Measurements from ENCODE around the gene SOAT2.

SOAT2 gene

DNA sequence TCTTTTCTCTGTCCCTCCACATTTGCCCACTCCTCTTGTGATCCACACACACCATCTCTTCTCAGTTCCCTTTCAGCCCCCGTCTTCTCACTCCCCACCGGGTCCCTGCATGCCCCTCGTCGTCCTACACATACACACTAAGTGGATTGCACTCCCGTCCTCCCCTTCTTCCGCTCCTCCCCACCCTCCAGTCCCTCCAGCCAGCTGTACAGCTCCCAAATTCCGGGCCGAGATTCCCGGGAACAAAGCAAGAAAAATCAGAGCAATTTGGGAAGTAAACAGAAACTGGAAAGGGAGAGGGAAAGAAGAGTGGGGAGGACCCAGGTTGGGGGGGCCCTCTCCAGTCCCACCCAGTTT lies 6.1 kb upstream of the SOAT2 start:
- peak; percentile 40 for DNase-seq (ENCODE audit: low read depth)
- TF ChIP-seq, protein P1, sequence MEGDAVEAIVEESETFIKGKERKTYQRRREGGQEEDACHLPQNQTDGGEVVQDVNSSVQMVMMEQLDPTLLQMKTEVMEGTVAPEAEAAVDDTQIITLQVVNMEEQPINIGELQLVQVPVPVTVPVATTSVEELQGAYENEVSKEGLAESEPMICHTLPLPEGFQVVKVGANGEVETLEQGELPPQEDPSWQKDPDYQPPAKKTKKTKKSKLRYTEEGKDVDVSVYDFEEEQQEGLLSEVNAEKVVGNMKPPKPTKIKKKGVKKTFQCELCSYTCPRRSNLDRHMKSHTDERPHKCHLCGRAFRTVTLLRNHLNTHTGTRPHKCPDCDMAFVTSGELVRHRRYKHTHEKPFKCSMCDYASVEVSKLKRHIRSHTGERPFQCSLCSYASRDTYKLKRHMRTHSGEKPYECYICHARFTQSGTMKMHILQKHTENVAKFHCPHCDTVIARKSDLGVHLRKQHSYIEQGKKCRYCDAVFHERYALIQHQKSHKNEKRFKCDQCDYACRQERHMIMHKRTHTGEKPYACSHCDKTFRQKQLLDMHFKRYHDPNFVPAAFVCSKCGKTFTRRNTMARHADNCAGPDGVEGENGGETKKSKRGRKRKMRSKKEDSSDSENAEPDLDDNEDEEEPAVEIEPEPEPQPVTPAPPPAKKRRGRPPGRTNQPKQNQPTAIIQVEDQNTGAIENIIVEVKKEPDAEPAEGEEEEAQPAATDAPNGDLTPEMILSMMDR (conservative IDR thresholded peaks at IDR 0.05; ENCODE audit: low read length): no peak
- H3K4me3 ChIP-seq (ENCODE audit: low read length): peak overlapping the region; percentile 64

DNA sequence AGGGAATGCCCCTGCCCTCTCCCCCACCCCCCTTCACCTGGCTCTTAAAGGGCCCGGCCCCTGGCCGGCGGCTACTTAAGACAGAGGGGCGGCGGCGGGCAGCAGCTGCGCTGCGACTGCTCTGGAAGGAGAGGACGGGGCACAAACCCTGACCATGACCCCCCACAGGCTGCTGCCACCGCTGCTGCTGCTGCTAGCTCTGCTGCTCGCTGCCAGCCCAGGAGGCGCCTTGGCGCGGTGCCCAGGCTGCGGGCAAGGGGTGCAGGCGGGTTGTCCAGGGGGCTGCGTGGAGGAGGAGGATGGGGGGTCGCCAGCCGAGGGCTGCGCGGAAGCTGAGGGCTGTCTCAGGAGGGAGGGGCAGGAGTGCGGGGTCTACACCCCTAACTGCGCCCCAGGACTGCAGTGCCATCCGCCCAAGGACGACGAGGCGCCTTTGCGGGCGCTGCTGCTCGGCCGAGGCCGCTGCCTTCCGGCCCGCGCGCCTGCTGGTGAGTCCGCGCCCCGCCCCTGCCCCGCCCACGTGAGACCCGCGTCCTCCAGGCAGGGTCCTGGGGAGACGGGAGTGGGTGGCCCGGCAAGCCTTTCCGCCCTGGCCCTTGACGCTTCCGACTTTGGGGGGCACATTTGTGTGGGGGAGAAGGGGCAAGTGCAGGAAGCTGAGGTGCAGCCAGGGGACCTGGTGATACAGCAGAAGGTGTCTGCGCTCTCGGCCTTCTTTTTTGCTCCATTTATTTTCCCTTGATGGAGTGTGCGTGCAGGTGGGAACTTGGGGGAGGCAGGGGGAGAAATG lies 5.5 kb upstream of the SOAT2 start, which contains the start of gene IGFBP6:
IGFBP6 (plus strand) TSS at position 104 of the 790 bp plus-strand sequence; CDS start at position 155, 51 bp downstream.
- TF ChIP-seq, protein P1 (conservative IDR thresholded peaks at IDR 0.05; ENCODE audit: low read length): no peak
- peak; percentile 39 for DNase-seq (ENCODE audit: low read depth)
- peak within 1 kb of the TSS; percentile 64 for H3K4me3 ChIP-seq (ENCODE audit: low read length)

GRCh38 chr12:53098354-53098981 lies 4.8 kb upstream of the SOAT2 start:
- peak; percentile 72 for DNase-seq (ENCODE audit: low read depth)
- TF ChIP-seq, protein P1 (conservative IDR thresholded peaks at IDR 0.05; ENCODE audit: low read length): no peak
- peak overlapping the region; percentile 64 for H3K4me3 ChIP-seq (ENCODE audit: low read length)

DNA sequence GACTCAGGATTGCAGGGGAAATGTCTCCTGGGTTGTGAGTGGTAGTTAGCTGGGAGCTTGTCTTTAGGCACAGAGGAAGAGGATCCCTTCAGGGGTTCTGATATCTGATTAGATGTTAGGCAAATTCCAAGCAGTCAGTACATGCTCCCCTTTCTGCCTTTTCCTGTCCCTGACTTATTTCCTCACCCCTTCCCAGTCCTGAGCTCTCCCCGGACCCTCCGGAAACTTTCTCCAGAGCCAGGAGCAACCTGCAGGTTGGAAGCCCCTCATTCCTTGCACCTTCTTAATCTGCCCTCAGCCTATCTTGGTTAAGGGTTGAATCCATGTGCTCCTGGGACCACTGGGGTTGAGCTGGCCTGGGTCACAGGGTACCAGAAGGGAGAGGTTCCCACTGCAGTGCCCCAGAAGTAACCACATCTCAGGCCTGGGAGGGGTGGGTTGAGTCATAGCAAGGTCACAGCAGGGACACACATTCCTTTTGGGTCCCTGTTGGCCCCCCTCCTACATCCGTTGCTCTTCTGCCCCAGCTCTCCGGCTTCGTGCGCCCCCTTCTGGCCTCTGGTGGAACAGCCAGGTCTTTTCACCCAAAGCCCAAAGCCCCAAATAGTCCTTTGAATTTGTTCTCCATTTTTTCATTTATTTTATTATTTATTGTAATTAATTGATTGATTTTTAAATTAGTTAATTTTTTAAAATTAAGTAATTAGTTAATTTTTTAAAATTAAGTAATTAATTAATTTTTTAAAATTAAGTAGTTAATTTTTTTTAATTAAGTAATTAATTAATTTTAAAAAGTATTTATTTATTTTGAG lies 4.0 kb upstream of the SOAT2 start:
- TF ChIP-seq, protein P1 (conservative IDR thresholded peaks at IDR 0.05; ENCODE audit: low read length): peak; percentile 98
- H3K4me3 ChIP-seq (ENCODE audit: low read length): peak overlapping the region; percentile 64
- peak; percentile 98 for DNase-seq (ENCODE audit: low read depth)

DNA sequence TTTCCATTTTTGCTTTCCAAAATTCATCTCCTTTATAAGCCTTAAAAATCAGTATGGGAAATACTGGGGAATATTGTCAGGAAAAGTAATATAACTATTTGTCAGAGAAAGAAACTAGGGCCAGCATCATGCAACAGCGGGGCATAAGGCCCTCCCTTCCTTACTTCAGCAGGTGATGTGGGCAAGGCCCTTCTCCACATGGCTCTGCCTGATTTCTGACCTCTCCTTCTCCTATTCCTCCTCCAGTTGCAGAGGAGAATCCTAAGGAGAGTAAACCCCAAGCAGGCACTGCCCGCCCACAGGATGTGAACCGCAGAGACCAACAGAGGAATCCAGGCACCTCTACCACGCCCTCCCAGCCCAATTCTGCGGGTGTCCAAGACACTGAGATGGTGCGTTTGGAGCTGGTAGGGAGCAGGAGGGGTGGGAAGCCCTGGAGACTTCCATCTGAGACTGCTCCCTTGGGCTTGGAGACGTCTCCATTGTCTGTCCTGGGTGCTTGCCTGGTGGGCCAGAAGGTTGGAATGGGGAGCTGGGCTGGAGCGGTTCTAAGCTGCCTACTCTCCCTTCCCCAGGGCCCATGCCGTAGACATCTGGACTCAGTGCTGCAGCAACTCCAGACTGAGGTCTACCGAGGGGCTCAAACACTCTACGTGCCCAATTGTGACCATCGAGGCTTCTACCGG lies 2.7 kb upstream of the SOAT2 start:
- TF ChIP-seq, protein P1 (conservative IDR thresholded peaks at IDR 0.05; ENCODE audit: low read length): no peak
- no peak overlapping the region for H3K4me3 ChIP-seq (ENCODE audit: low read length)
- no peak for DNase-seq (ENCODE audit: low read depth)

DNA sequence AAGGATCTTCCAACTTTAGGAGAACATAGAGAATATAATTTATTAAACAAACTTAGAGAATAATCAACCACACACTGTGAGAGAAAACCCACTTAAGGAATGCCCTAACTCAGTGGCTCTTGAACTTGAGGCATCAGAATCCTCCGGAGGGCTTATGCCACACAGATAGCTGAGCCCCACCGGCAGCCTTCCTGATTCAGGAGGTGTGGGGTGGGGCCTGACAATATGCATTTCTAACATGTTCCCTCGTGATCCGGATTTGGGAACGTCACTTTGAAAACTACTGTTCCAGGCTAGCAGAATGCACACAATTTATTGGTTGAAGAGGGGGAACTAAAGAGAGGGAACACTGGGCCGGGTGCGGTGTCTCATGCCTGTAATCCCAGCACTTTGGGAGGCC lies 2.0 kb upstream of the SOAT2 start:
- TF ChIP-seq, protein P1 (conservative IDR thresholded peaks at IDR 0.05; ENCODE audit: low read length): no peak
- DNase-seq (ENCODE audit: low read depth): no peak
- H3K4me3 ChIP-seq (ENCODE audit: low read length): no peak overlapping the region

Data from AG10803 (cell line).